IMR-90 (cell line): ENCODE measurements around the gene FOXB1. TPM values are rescaled to one million over a fixed set of nuclear protein-coding genes. Genes with fewer than 3 reads are reported as not detected.

Experiments
- ATAC-seq: fragments of 200-7000 bp; cut with Tn5 transposase; 2 replicates; pipeline ENCODE4 v1.9.1; 2020; ENCODE audit warnings: low read depth, mild to moderate bottlenecking, moderate library complexity
- BruUV-seq: library from RNA; stranded (reverse); fragments of 400-500 nt; replicated peaks from 2 replicates; lab custom pipeline; 2021; lab: Mats Ljungman, UMichigan
- CTCF ChIA-PET: fragments of 300-600 bp; formaldehyde crosslinking; extraction: SDS; loops from one replicate; lab custom pipeline; 2021; ENCODE audit warnings: antibody characterized with exemption; lab: Yijun Ruan, JAX
- POLR2A ChIA-PET: fragments of 300-600 bp; sonication (Branson Sonifier 250); formaldehyde crosslinking; loops from one replicate; lab custom pipeline; 2022; ENCODE audit warnings: antibody characterized with exemption; ENCODE audit not compliant: unreplicated experiment; lab: Charles Lee
- DNase-seq: peaks from one replicate; pipeline ENCODE4 v3.0.0; 2013
- H2AFZ ChIP-seq: replicated peaks from 2 replicates; pipeline ENCODE3; 2013; ENCODE audit warnings: low read length, mild to moderate bottlenecking; ENCODE audit not compliant: poor library complexity
- H2AK5ac ChIP-seq: 2 replicates; pipeline ENCODE4 v1.6.1; 2013; ENCODE audit warnings: low read depth, low read length, inconsistent platforms
- H2AK9ac ChIP-seq: replicated peaks from 2 replicates; pipeline ENCODE3; 2013; ENCODE audit warnings: mild to moderate bottlenecking, low read depth, low read length, moderate library complexity; ENCODE audit not compliant: poor library complexity
- H2BK120ac ChIP-seq: 2 replicates; pipeline ENCODE4 v1.6.1; 2013; ENCODE audit warnings: low read depth, low read length, inconsistent platforms
- H2BK15ac ChIP-seq: 3 replicates; pipeline ENCODE4 v1.6.1; 2013; ENCODE audit warnings: low read depth, low read length, inconsistent platforms
- H2BK20ac ChIP-seq: 2 replicates; pipeline ENCODE4 v1.6.1; 2013; ENCODE audit warnings: low read depth, mild to moderate bottlenecking, inconsistent platforms, low read length, moderate library complexity
- H2BK5ac ChIP-seq: 2 replicates; pipeline ENCODE4 v1.6.1; 2013; ENCODE audit warnings: mild to moderate bottlenecking, low read depth, low read length, inconsistent platforms; ENCODE audit not compliant: poor library complexity, severe bottlenecking
- H3K14ac ChIP-seq: replicated peaks from 2 replicates; pipeline ENCODE4 v1.6.1; 2013; ENCODE audit warnings: low read depth, low read length, inconsistent platforms
- H3K18ac ChIP-seq: 2 replicates; pipeline ENCODE4 v1.6.1; 2013; ENCODE audit warnings: low read depth, low read length, control low read depth
- H3K23ac ChIP-seq: 2 replicates; pipeline ENCODE4 v1.6.1; 2013; ENCODE audit warnings: low read depth, low read length, inconsistent platforms
- H3K27ac ChIP-seq: 2 replicates; pipeline ENCODE4 v1.5.1; 2013; ENCODE audit warnings: mild to moderate bottlenecking, control low read depth, low read length; ENCODE audit not compliant: insufficient read depth
- H3K27me3 ChIP-seq: 2 replicates; pipeline ENCODE4 v1.6.1; 2013; ENCODE audit warnings: low read length; ENCODE audit not compliant: control insufficient read depth, insufficient read depth
- H3K36me3 ChIP-seq: 2 replicates; pipeline ENCODE4 v1.6.1; 2013; ENCODE audit warnings: low read length, mixed read lengths; ENCODE audit not compliant: control insufficient read depth, insufficient read depth
- H3K4ac ChIP-seq: 2 replicates; pipeline ENCODE4 v1.6.1; 2013; ENCODE audit warnings: low read depth, low read length, inconsistent platforms
- H3K4me1 ChIP-seq: 2 replicates; pipeline ENCODE4 v1.6.1; 2013; ENCODE audit warnings: low read length, mixed read lengths; ENCODE audit not compliant: control insufficient read depth, insufficient read depth
- H3K4me2 ChIP-seq: 2 replicates; pipeline ENCODE4 v1.6.1; 2013; ENCODE audit warnings: low read depth, mild to moderate bottlenecking, control low read depth, low read length, moderate library complexity
- H3K4me3 ChIP-seq: 2 replicates; pipeline ENCODE4 v1.5.1; 2013; ENCODE audit warnings: low read depth, mild to moderate bottlenecking, control low read depth, low read length, moderate library complexity; ENCODE audit not compliant: insufficient read depth
- H3K56ac ChIP-seq: 2 replicates; pipeline ENCODE4 v1.6.1; 2013; ENCODE audit warnings: low read length, inconsistent platforms; ENCODE audit not compliant: insufficient read depth; ENCODE audit errors: extremely low read depth
- H3K79me1 ChIP-seq, 2 experiments: 2 replicates each; pipeline ENCODE4 v1.6.1; 2013; ENCODE audit warnings: low read length in 2 of 2, inconsistent platforms in 1 of 2, low read depth in 1 of 2
- H3K9ac ChIP-seq: 2 replicates; pipeline ENCODE4 v1.6.1; 2013; ENCODE audit warnings: low read depth, low read length, control low read depth
- H3K9me1 ChIP-seq: 2 replicates; pipeline ENCODE4 v1.6.1; 2013; ENCODE audit warnings: low read length, inconsistent platforms; ENCODE audit not compliant: insufficient read depth
- H3K9me3 ChIP-seq: 2 replicates; pipeline ENCODE4 v1.6.1; 2013; ENCODE audit warnings: low read length; ENCODE audit not compliant: control insufficient read depth, insufficient read depth
- H4K20me1 ChIP-seq: 2 replicates; pipeline ENCODE4 v1.6.1; 2013; ENCODE audit warnings: low read length, inconsistent platforms; ENCODE audit not compliant: insufficient read depth
- H4K5ac ChIP-seq: 2 replicates; pipeline ENCODE4 v1.6.1; 2013; ENCODE audit warnings: mild to moderate bottlenecking, low read depth, low read length, control low read depth
- H4K8ac ChIP-seq, 2 experiments: 2 replicates each; pipeline ENCODE4 v1.6.1; 2013; ENCODE audit warnings: low read depth in 2 of 2, low read length in 2 of 2, control low read depth in 1 of 2, inconsistent platforms in 1 of 2
- H4K91ac ChIP-seq: 2 replicates; pipeline ENCODE4 v1.6.1; 2013; ENCODE audit warnings: low read depth, low read length, inconsistent platforms; ENCODE audit not compliant: insufficient read depth
- BHLHE40 ChIP-seq: fragments of 150-350 bp; IDR thresholded peaks from 2 replicates; pipeline ENCODE4 v1.6.1; 2016; ENCODE audit warnings: mild to moderate bottlenecking, low read depth, low read length
- CHD1 ChIP-seq: IDR thresholded peaks from 2 replicates; pipeline ENCODE4 v1.6.1; 2012; ENCODE audit warnings: low read depth, low read length, improper control_type of control experiment
- ELK1 ChIP-seq: fragments of 150-350 bp; IDR thresholded peaks from 2 replicates; pipeline ENCODE4 v1.6.1; 2016; ENCODE audit warnings: low read depth, mild to moderate bottlenecking, low read length, moderate library complexity, borderline replicate concordance
- FOS ChIP-seq: fragments of 150-350 bp; IDR thresholded peaks from 2 replicates; pipeline ENCODE4 v1.6.1; 2016; ENCODE audit warnings: low read depth, low read length
- MAFK ChIP-seq: IDR thresholded peaks from 2 replicates; pipeline ENCODE4 v1.6.1; 2012; ENCODE audit warnings: low read depth, low read length, improper control_type of control experiment
- MAZ ChIP-seq: IDR thresholded peaks from 2 replicates; pipeline ENCODE4 v1.6.1; 2012; ENCODE audit warnings: low read depth, mild to moderate bottlenecking, low read length, improper control_type of control experiment, moderate library complexity, borderline replicate concordance
- MXI1 ChIP-seq: IDR thresholded peaks from 2 replicates; pipeline ENCODE4 v1.6.1; 2012; ENCODE audit warnings: low read depth, mild to moderate bottlenecking, low read length, moderate library complexity, borderline replicate concordance
- NFE2L2 ChIP-seq: fragments of 150-350 bp; IDR thresholded peaks from 2 replicates; pipeline ENCODE4 v1.6.1; 2016; ENCODE audit warnings: low read depth, mild to moderate bottlenecking, low read length
- RAD21 ChIP-seq: IDR thresholded peaks from 2 replicates; pipeline ENCODE4 v1.6.1; 2012; ENCODE audit warnings: low read length, improper control_type of control experiment
- RCOR1 ChIP-seq: IDR thresholded peaks from 2 replicates; pipeline ENCODE4 v1.6.1; 2012; ENCODE audit warnings: mild to moderate bottlenecking, low read length, improper control_type of control experiment; ENCODE audit not compliant: insufficient replicate concordance
- RFX5 ChIP-seq: IDR thresholded peaks from 2 replicates; pipeline ENCODE4 v1.8.0; 2012; ENCODE audit warnings: low read depth, mild to moderate bottlenecking, low read length, moderate library complexity
- SMC3 ChIP-seq: fragments of 150-350 bp; IDR thresholded peaks from 2 replicates; pipeline ENCODE4 v1.6.1; 2016; ENCODE audit warnings: low read depth, mild to moderate bottlenecking, antibody characterized with exemption, low read length, moderate library complexity
- USF2 ChIP-seq: fragments of 150-350 bp; IDR thresholded peaks from 2 replicates; pipeline ENCODE4 v1.6.1; 2017; ENCODE audit warnings: mild to moderate bottlenecking, antibody characterized with exemption, low read length, low read depth
- WGBS, 2 experiments: methylation state at CpG; one replicate each; pipeline versions ENCODE4 v1.1.5 to v1.1.7; 2013; ENCODE audit warnings: missing lambda C conversion rate in 2 of 2; ENCODE audit not compliant: insufficient read length in 1 of 2; ENCODE audit errors: extremely low coverage in 2 of 2; 5-methylcytosine and 5-hydroxymethylcytosine counted together
- dilution Hi-C: fragments of 300-500 bp; cut with HindIII; formaldehyde crosslinking; loops from one replicate; pipeline ENCODE4 v1.14.3; 2018; ENCODE audit warnings: low sequenced_read_pairs; ENCODE audit not compliant: unreplicated experiment
- in situ Hi-C: fragments of 300-500 bp; cut with MboI; formaldehyde crosslinking; loops from 3 replicates; pipeline ENCODE4 v1.14.3; 2019; ENCODE audit warnings: low sequenced_read_pairs, inconsistent platforms, mixed read lengths
- intact Hi-C: fragments of 100-400 bp; cut with micrococcal nuclease; formaldehyde crosslinking; loops from 2 replicates; pipeline ENCODE4 v1.10.0; 2022
- polyA plus RNA-seq, 3 experiments: library from polyadenylated mRNA; depleted of rRNA; stranded (reverse); fragments of >200 nt; gene quantifications; 2 replicates each; pipeline ENCODE4 v1.2.3, GENCODE V29; 2012; ENCODE audit warnings: low replicate concordance in 1 of 3
- total RNA-seq: library from RNA; depleted of rRNA; stranded (reverse); fragments of >200 nt; gene quantifications from 2 replicates; pipeline ENCODE4 v1.2.3, GENCODE V29; 2012

The FOXB1 gene
- total and polyA plus RNA-seq, 2 of the 4 experiments (the other 2 are of a cell fraction) = not detected

- TF ChIP-seq MAFK = no peak
Observed at GRCh38 chr15:60009124-60009960, 5.2 kb downstream of the FOXB1 start (continued).

GRCh38 chr15:60009980-60010732 lies 6.0 kb downstream of the FOXB1 start:
- BruUV-seq = no TSS peak
- ChIA-PET CTCF (no interaction called here), POLR2A (no interaction called here)
- Histone ChIP-seq H4K20me1 (no peaks in the 10 kb centered on the region), H2BK5ac (no peak overlapping the region), H2BK15ac (no peak overlapping the region), H2AFZ (no peak overlapping the region), H2AK9ac (no peak overlapping the region), H3K9ac (no peak overlapping the region), H3K27me3 (peaks cover 46% of the 10 kb centered on the region), H2AK5ac (no peak overlapping the region), H3K79me1 (no peaks in the 10 kb centered on the region), H2BK20ac (no peak overlapping the region), H3K27ac (no peak overlapping the region), H3K18ac (no peak overlapping the region), H3K9me3 (no peaks in the 10 kb centered on the region), H3K14ac (no peak overlapping the region), H4K8ac (no peak overlapping the region), H3K4me1 (no peaks in the 10 kb centered on the region), H3K4me3 (no peak overlapping the region), H3K4ac (no peak overlapping the region), H3K56ac (no peak overlapping the region), H3K4me2 (no peak overlapping the region), H3K23ac (no peak overlapping the region), H4K91ac (no peak overlapping the region), H2BK120ac (no peak overlapping the region), H3K9me1 (no peaks in the 10 kb centered on the region), H4K5ac (no peak overlapping the region), H3K36me3 (no peaks in the 10 kb centered on the region)
- intact Hi-C loops = no loop called here
- no peak for DNase-seq
- dilution Hi-C loops = no loop called here
- 0% methylated on average over 1 of the region's 13 CpGs; no CpG with 5 or more reads in 1 of the 2 experiments for WGBS, 2 experiments
- ATAC-seq = no peak
- in situ Hi-C loops = no loop called here
- TF ChIP-seq USF2 (no peak), MXI1 (no peak), RAD21 (no peak), ELK1 (no peak), RCOR1 (no peak), SMC3 (no peak), BHLHE40 (no peak), MAZ (no peak), MAFK (no peak), CHD1 (no peak), FOS (no peak), RFX5 (no peak), NFE2L2 (no peak)
